Measurements from ENCODE around the gene AKT1S1.

Gene AKT1S1

GRCh38 chr19:49906879-49907564 lies 29.9 kb upstream of the AKT1S1 start:
- in situ Hi-C loops (cut with HindIII; ENCODE audit: low sequenced_read_pairs), result no loop called here
- no peak for DNase-seq (ENCODE audit: low read depth, low spot score)
- no peak overlapping the region for H3K4me3 ChIP-seq (ENCODE audit: low read depth, low read length)
- TF ChIP-seq CTCF (IDR thresholded peaks at IDR 0.05; ENCODE audit: low read depth, low read length), result no peak

GRCh38 chr19:49904136-49904535 lies 27.0 kb upstream of the AKT1S1 start:
- in situ Hi-C loops (cut with HindIII; ENCODE audit: low sequenced_read_pairs), result no loop called here
- no peak overlapping the region for H3K4me3 ChIP-seq (ENCODE audit: low read depth, low read length)
- TF ChIP-seq CTCF (IDR thresholded peaks at IDR 0.05; ENCODE audit: low read depth, low read length), result no peak
- DNase-seq (ENCODE audit: low read depth, low spot score), result no peak

- no peak for TF ChIP-seq CTCF (IDR thresholded peaks at IDR 0.05; ENCODE audit: low read depth, low read length)
- in situ Hi-C loops (cut with HindIII; ENCODE audit: low sequenced_read_pairs), result no loop called here
- DNase-seq (ENCODE audit: low read depth, low spot score), result peak; percentile 19
- H3K4me3 ChIP-seq (ENCODE audit: low read depth, low read length), result no peak within 1 kb of the TSS
These were observed 19.9 kb upstream of the AKT1S1 start, which contains the start of gene IL4I1 for GRCh38 chr19:49896863-49897621. Gene IL4I1, minus strand, starts transcription at chr19:49896887. Its CDS starts 727 bp downstream, at chr19:49896160.

- no peak overlapping the region for H3K4me3 ChIP-seq (ENCODE audit: low read depth, low read length)
- in situ Hi-C loops (cut with HindIII; ENCODE audit: low sequenced_read_pairs), result no loop called here
- TF ChIP-seq CTCF (IDR thresholded peaks at IDR 0.05; ENCODE audit: low read depth, low read length), result no peak
- no peak for DNase-seq (ENCODE audit: low read depth, low spot score)
These were observed 18.6 kb upstream of the AKT1S1 start for GRCh38 chr19:49895566-49896297.

GRCh38 chr19:49894879-49895565 lies 17.9 kb upstream of the AKT1S1 start:
- in situ Hi-C loops (cut with HindIII; ENCODE audit: low sequenced_read_pairs), result no loop called here
- no peak for DNase-seq (ENCODE audit: low read depth, low spot score)
- no peak for TF ChIP-seq CTCF (IDR thresholded peaks at IDR 0.05; ENCODE audit: low read depth, low read length)
- H3K4me3 ChIP-seq (ENCODE audit: low read depth, low read length), result no peak overlapping the region

Data from astrocyte of the spinal cord (primary cell).